Heart left ventricle (tissue), 16 donors: ENCODE measurements around the gene C1QA. TPM values are rescaled to one million over a fixed set of nuclear protein-coding genes. Genes with fewer than 3 reads are reported as not detected.

Source experiments
- ATAC-seq, 4 donors: fragments of 200-7000 bp; cut with Tn5 transposase; one replicate each; pipeline ENCODE4 v1.9.1; 2020 to 2022; ENCODE audit warnings: moderate library complexity in 4 of 4, mild to moderate bottlenecking in 3 of 4, moderate number of reproducible peaks in 1 of 4
- DNase-seq, 5 donors: peaks; one replicate each; pipeline ENCODE4 v3.0.0-alpha.2; 2020
- H3K27ac ChIP-seq, 12 donors: fragments of 200-600 bp; sonication (generic) in 4 of 12; one replicate each; pipeline versions ENCODE4 v1.5.0 to v1.8.0; 2016 to 2022; ENCODE audit warnings: mild to moderate bottlenecking in 2 of 12
- H3K27me3 ChIP-seq, 9 donors: fragments of 200-600 bp; sonication (generic) in 2 of 9; one replicate each; pipeline versions ENCODE4 v1.5.1 to v1.8.0; 2016 to 2022; ENCODE audit warnings: mild to moderate bottlenecking in 3 of 9
- H3K36me3 ChIP-seq, 9 donors: fragments of 200-600 bp; sonication (generic) in 2 of 9; one replicate each; pipeline versions ENCODE4 v1.5.0 to v1.8.0; 2018 to 2022; ENCODE audit warnings: mild to moderate bottlenecking in 2 of 9
- H3K4me1 ChIP-seq, 12 donors: fragments of 200-600 bp; sonication (generic) in 4 of 12; one replicate each; pipeline versions ENCODE4 v1.5.0 to v1.8.0; 2016 to 2022; ENCODE audit warnings: mild to moderate bottlenecking in 3 of 12
- H3K4me3 ChIP-seq, 12 donors: fragments of 200-600 bp; sonication (generic) in 4 of 12; one replicate each; pipeline versions ENCODE4 v1.5.0 to v1.8.0; 2017 to 2022; ENCODE audit warnings: mild to moderate bottlenecking in 9 of 12, moderate library complexity in 4 of 12
- H3K9me3 ChIP-seq, 12 donors: fragments of 200-600 bp; sonication (generic) in 4 of 12; one replicate each; pipeline versions ENCODE4 v1.5.0 to v1.8.0; 2016 to 2022; ENCODE audit warnings: mild to moderate bottlenecking in 1 of 12
- POLR2A ChIP-seq, 2 donors: fragments of 450-650 bp; IDR thresholded peaks; one replicate each; pipeline ENCODE4 v1.6.1; 2017; ENCODE audit warnings: antibody characterized with exemption in 2 of 2, mild to moderate bottlenecking in 2 of 2, moderate library complexity in 2 of 2
- WGBS, 4 donors: extraction: QIAGEN DNeasy Blood & Tissue Kit in 2 of 4; methylation state at CpG; one replicate each; pipeline versions ENCODE4 v1.1.5 to v1.1.7; 2013 to 2018; 5-methylcytosine and 5-hydroxymethylcytosine counted together
- intact Hi-C, 10 donors: fragments of 100-400 bp; cut with DNase I; formaldehyde crosslinking; loops; one replicate each; pipeline versions ENCODE4 v1.11.1 to v1.14.2; 2022
- polyA plus RNA-seq, 2 donors: library from polyadenylated mRNA; stranded (reverse); fragments of 200-250 nt; gene quantifications; one replicate each; pipeline ENCODE4 v1.2.3, GENCODE V29; 2013
- total RNA-seq, 9 donors: library from RNA; depleted of rRNA in 2 of 9; stranded (reverse); fragments of >200 nt in 2 of 9; fragmentation: NEBNext Ultra II Directional in 3 of 9; extraction: Animal tissue kit (Norgen Biotek cat#: 25700) in 3 of 9; gene quantifications; one replicate each; pipeline versions ENCODE4 v1.1.0 to v1.2.4, GENCODE V29; 2016 to 2023
- TF ChIP-seq, protein P1 (sequence below), 12 donors: fragments of 200-600 bp; sonication (generic) in 4 of 12; IDR thresholded peaks; one replicate each; pipeline versions ENCODE4 v1.5.0 to v1.8.0; 2018 to 2022; ENCODE audit warnings: antibody characterized with exemption in 12 of 12, mild to moderate bottlenecking in 5 of 12
- donor health status: ischemic (EF 13 %, LVEDD 7.1; RV severe dilation, severe dysfunction).
- donor health status: healthy with polysubstance abuse.
- donor health status: DM: no; HTN: yes; CAD: no.
- donor health status: DM: no; HTN: no; CAD: no.
- donor health status: ischemic (EF 25% LVEDD 6.9; RV normal size, moderate dysfunction).
- donor health status: ischemic (EF 25% LVEDD 5.7; RV mildly dilated, moderate dysfunction).
- donor health status: healthy.
- donor health status: DM: yes; HTN: yes; CAD: no.
- donor health status: ischemic (EF 35%, LVEDD 5.7; RV mildly dilated, moderate dysfunction).
- donor health status: nonischemic (EF 11% LVEDD 7.7; RV severe dilation, severe dysfunction).
- donor health status: DM: yes; HTN: yes; CAD: no.
- donor health status: PGD.
- donor health status: ischemic (EF 29% LVEDD 5.4; RV normal size, mild dysfunction).
- donor health status: nonischemic (EF 23%, LVEDD 6.1; RV moderate dilation, normal function).

The C1QA gene
- total and polyA plus RNA-seq, 11 donors = 24.8 to 675 (median 46.6) TPM

DNA sequence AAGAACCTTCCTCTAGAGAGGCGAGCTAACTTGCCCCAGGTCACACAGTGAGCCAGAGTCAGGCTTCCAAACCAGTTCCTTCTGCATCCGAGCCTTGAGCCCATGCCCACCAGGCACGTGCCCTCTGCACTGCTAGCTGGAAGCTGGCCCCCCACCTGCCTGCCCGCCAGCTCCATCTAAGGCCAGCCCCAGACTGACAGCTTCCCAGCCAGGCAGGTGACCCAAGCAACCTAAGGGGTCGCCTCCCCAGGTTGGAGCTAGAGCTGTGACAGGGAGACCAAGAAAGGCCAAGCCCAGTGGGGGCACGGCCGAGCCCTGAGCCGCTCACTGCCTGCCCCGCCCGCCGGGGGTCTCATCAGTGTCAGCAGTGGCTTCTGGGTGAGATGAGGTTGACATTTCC is 19.9 kb upstream of the C1QA start:
- Histone ChIP-seq H3K27ac (no peak overlapping the region), H3K27me3 (peaks cover 0 to 90% (median 18%) of the 10 kb centered on the region in 9 donors), H3K36me3 (no peaks in the 10 kb centered on the region), H3K9me3 (no peaks in the 10 kb centered on the region), H3K4me1 (no peaks in the 10 kb centered on the region), H3K4me3 (no peak overlapping the region)
- intact Hi-C loops = no loop called here
- WGBS, 4 donors = 17 to 49% (median 45%) methylated on average over 4 to 11 of the region's 11 CpGs
- DNase-seq (no peak), ATAC-seq (no peak)
- TF ChIP-seq, protein P1, sequence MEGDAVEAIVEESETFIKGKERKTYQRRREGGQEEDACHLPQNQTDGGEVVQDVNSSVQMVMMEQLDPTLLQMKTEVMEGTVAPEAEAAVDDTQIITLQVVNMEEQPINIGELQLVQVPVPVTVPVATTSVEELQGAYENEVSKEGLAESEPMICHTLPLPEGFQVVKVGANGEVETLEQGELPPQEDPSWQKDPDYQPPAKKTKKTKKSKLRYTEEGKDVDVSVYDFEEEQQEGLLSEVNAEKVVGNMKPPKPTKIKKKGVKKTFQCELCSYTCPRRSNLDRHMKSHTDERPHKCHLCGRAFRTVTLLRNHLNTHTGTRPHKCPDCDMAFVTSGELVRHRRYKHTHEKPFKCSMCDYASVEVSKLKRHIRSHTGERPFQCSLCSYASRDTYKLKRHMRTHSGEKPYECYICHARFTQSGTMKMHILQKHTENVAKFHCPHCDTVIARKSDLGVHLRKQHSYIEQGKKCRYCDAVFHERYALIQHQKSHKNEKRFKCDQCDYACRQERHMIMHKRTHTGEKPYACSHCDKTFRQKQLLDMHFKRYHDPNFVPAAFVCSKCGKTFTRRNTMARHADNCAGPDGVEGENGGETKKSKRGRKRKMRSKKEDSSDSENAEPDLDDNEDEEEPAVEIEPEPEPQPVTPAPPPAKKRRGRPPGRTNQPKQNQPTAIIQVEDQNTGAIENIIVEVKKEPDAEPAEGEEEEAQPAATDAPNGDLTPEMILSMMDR (IDR thresholded peaks at IDR 0.05) = no peak
- no peak for TF ChIP-seq POLR2A (IDR thresholded peaks at IDR 0.05)

DNA sequence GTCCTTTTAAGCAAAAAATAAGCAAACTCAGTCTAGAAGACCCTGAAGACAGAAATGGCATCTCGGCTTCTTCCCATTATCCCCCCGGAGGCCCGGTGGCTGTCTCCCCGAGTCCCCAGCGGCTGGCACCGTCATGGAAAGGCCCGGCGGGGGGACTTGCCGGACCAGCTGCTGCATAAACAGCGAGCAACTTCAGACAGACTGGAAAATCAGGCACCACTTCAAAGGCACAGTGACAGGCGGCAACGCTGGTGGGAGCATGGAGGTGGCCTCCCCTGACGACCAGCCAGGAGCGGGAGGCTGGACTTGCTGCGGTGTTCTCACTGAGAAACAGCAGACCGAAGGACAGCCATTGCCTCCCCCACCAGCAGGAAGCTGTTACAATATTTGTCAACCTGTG is 18.4 kb upstream of the C1QA start:
- Histone ChIP-seq H3K36me3 (no peaks in the 10 kb centered on the region), H3K27ac (no peak overlapping the region), H3K4me3 (no peak overlapping the region), H3K9me3 (no peaks in the 10 kb centered on the region), H3K4me1 (no peaks in the 10 kb centered on the region), H3K27me3 (peaks cover 0 to 97% (median 24%) of the 10 kb centered on the region in 9 donors)
- 41 to 47% (median 43%) methylated on average over 16 of the region's 16 CpGs for WGBS, 4 donors
- no peak for TF ChIP-seq POLR2A (IDR thresholded peaks at IDR 0.05)
- TF ChIP-seq, protein P1 (IDR thresholded peaks at IDR 0.05) = no peak
- DNase-seq (no peak), ATAC-seq (no peak)
- intact Hi-C loops = no loop called here

DNA sequence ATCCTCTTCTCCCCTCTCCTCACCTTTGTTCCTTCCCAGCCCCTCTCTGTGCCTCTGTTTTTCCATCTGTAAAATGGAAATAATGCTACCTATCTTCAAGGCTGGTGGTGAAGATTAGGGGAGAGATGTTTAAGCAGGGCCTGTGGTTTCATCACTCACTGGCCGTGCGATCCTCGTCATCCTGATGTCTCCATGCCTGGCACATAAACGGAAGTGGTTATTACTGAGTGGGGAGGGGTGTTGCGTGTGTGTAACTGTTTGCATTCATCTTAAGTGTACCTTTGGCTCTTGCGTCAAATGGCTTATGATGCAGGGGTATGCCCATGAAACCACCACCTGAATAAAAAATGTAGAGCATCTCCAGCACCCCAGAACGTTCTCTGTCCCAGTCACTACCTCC is 17.2 kb upstream of the C1QA start:
- ATAC-seq = no peak
- no peaks in the 10 kb centered on the region for H3K36me3 ChIP-seq
- no peak for DNase-seq
- WGBS, 4 donors = 75 to 78% (median 77%) methylated on average over 7 of the region's 7 CpGs
- H3K9me3 ChIP-seq = no peaks in the 10 kb centered on the region
- intact Hi-C loops = no loop called here
- no peak overlapping the region for H3K4me3 ChIP-seq
- H3K4me1 ChIP-seq = no peaks in the 10 kb centered on the region
- H3K27me3 ChIP-seq = peaks cover 0 to 98% (median 29%) of the 10 kb centered on the region in 9 donors
- no peak overlapping the region for H3K27ac ChIP-seq
- TF ChIP-seq POLR2A (IDR thresholded peaks at IDR 0.05) = no peak
- TF ChIP-seq, protein P1 (IDR thresholded peaks at IDR 0.05) = no peak

DNA sequence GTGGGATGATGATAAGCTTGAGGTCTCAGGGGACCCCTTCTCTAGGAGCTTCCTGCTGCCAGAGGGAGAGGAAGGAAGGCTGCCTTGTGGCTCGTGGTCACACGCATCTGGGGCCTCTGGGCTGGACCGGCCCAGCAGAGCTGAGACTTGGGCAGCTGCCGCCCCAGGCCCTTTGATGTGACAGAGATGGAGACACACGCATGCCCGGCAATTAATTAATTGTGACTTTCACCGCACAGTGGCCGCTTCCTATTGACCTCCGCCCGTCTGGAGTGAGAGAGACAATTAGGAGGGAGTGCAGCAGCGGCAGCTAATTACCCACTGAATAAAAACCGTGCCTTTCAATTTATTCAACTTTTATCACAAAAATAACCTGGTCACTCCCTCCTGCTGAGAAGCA is 16.6 kb upstream of the C1QA start:
- ATAC-seq (no peak), DNase-seq (no peak)
- H3K36me3 ChIP-seq = no peaks in the 10 kb centered on the region
- H3K4me3 ChIP-seq = no peak overlapping the region
- peaks cover 0 to 98% (median 33%) of the 10 kb centered on the region in 9 donors for H3K27me3 ChIP-seq
- 66 to 71% (median 69%) methylated on average over 12 of the region's 12 CpGs for WGBS, 4 donors
- H3K27ac ChIP-seq = no peak overlapping the region
- TF ChIP-seq, protein P1 (IDR thresholded peaks at IDR 0.05) = no peak
- no peak for TF ChIP-seq POLR2A (IDR thresholded peaks at IDR 0.05)
- intact Hi-C loops = no loop called here
- H3K4me1 ChIP-seq = no peaks in the 10 kb centered on the region
- no peaks in the 10 kb centered on the region for H3K9me3 ChIP-seq
